Measurements from ENCODE around the gene CCDC28A.
A peak's percentile ranks its signal among the peaks of the same experiment; 100 is the strongest.

CCDC28A gene

GRCh38 chr6:138796771-138797170 is 23.2 kb downstream of the CCDC28A start:
- no peak for DNase-seq

GRCh38 chr6:138797806-138798446 is 24.4 kb downstream of the CCDC28A start:
- no peak for DNase-seq

GRCh38 chr6:138800377-138801150 is 27.0 kb downstream of the CCDC28A start:
- no peak for DNase-seq

- no peak for DNase-seq
Observed at GRCh38 chr6:138803331-138803730, 29.8 kb downstream of the CCDC28A start.

GRCh38 chr6:138803861-138804260 is 30.3 kb downstream of the CCDC28A start:
- no peak for DNase-seq

- DNase-seq, result no peak
Observed at GRCh38 chr6:138805016-138805765, 31.6 kb downstream of the CCDC28A start.

GRCh38 chr6:138806889-138807288 is 33.3 kb downstream of the CCDC28A start:
- no peak for DNase-seq

GRCh38 chr6:138809677-138810076 is 36.1 kb downstream of the CCDC28A start:
- DNase-seq, result no peak

GRCh38 chr6:138811866-138812265 is 38.3 kb downstream of the CCDC28A start:
- no peak for DNase-seq

- no peak for DNase-seq
Observed at GRCh38 chr6:138814179-138814834, 40.7 kb downstream of the CCDC28A start.

- no peak for DNase-seq
Observed at GRCh38 chr6:138815221-138815620, 41.7 kb downstream of the CCDC28A start.

- no peak for DNase-seq
Observed at GRCh38 chr6:138815797-138816528, 42.4 kb downstream of the CCDC28A start.

GRCh38 chr6:138817799-138818198 is 44.2 kb downstream of the CCDC28A start:
- peak; percentile 68 for DNase-seq

- DNase-seq, result no peak
Observed at GRCh38 chr6:138818496-138819194, 45.1 kb downstream of the CCDC28A start.

GRCh38 chr6:138821519-138821918 is 48.0 kb downstream of the CCDC28A start:
- peak; percentile 15 for DNase-seq

- DNase-seq, result no peak
Observed at GRCh38 chr6:138824482-138825144, 51.0 kb downstream of the CCDC28A start.

- DNase-seq, result no peak
Observed at GRCh38 chr6:138830248-138830647, 56.7 kb downstream of the CCDC28A start.

GRCh38 chr6:138832182-138832581 is 58.6 kb downstream of the CCDC28A start:
- no peak for DNase-seq

- DNase-seq, result peak; percentile 53
Observed at GRCh38 chr6:138833816-138834539, 60.4 kb downstream of the CCDC28A start.

GRCh38 chr6:138837246-138837645 is 63.7 kb downstream of the CCDC28A start:
- DNase-seq, result no peak
